MM.1S (cell line): ENCODE data around the gene TOLLIP.

ENCODE experiments used
- DNase-seq: peaks from one replicate; pipeline ENCODE4 v3.0.0-alpha.2; 2015
- H2AFZ ChIP-seq: fragments of 300-600 bp; sonication (generic); 2 replicates; pipeline ENCODE4 v1.6.0; 2016; ENCODE audit warnings: antibody characterized with exemption, low read length
- H3F3A ChIP-seq: fragments of 300-600 bp; sonication (generic); 2 replicates; pipeline ENCODE4 v1.6.1; 2016; ENCODE audit warnings: mild to moderate bottlenecking, antibody characterized with exemption, low read length, moderate library complexity, mixed read lengths; ENCODE audit not compliant: insufficient read depth
- H3K27ac ChIP-seq: fragments of 300-600 bp; sonication (generic); 2 replicates; pipeline ENCODE4 v1.5.1; 2016; ENCODE audit warnings: mild to moderate bottlenecking, low read length
- H3K27me3 ChIP-seq: fragments of 300-600 bp; sonication (generic); replicated peaks from 2 replicates; pipeline ENCODE4 v1.6.0; 2016; ENCODE audit warnings: low read length; ENCODE audit not compliant: insufficient read depth
- H3K36me3 ChIP-seq: fragments of 300-600 bp; sonication (generic); replicated peaks from 2 replicates; pipeline ENCODE4 v1.6.1; 2016; ENCODE audit warnings: mild to moderate bottlenecking, low read length, mixed read lengths; ENCODE audit not compliant: insufficient read depth
- H3K4me1 ChIP-seq: fragments of 300-600 bp; sonication (generic); 2 replicates; pipeline ENCODE4 v1.6.1; 2016; ENCODE audit warnings: low read length, mixed read lengths
- H3K4me2 ChIP-seq: fragments of 300-600 bp; sonication (generic); 2 replicates; pipeline ENCODE4 v1.6.0; 2016; ENCODE audit warnings: low read depth, low read length
- H3K4me3 ChIP-seq: fragments of 300-600 bp; sonication (generic); 2 replicates; pipeline ENCODE4 v1.5.1; 2016; ENCODE audit warnings: low read length, mixed read lengths
- H3K79me2 ChIP-seq: fragments of 300-600 bp; sonication (generic); 2 replicates; pipeline ENCODE4 v1.6.1; 2016; ENCODE audit warnings: mixed run types, low read length, mixed read lengths
- H3K9ac ChIP-seq: fragments of 300-600 bp; sonication (generic); 2 replicates; pipeline ENCODE4 v1.6.1; 2016; ENCODE audit warnings: low read length, mixed read lengths
- H3K9me2 ChIP-seq: fragments of 300-600 bp; sonication (generic); replicated peaks from 2 replicates; pipeline ENCODE4 v1.6.1; 2016; ENCODE audit warnings: mild to moderate bottlenecking, low read length, mixed read lengths; ENCODE audit not compliant: insufficient read depth
- H3K9me3 ChIP-seq: fragments of 300-600 bp; sonication (generic); replicated peaks from 2 replicates; pipeline ENCODE4 v1.6.1; 2016; ENCODE audit warnings: mild to moderate bottlenecking, low read length, mixed read lengths; ENCODE audit not compliant: insufficient read depth
- H4K20me1 ChIP-seq: fragments of 300-600 bp; sonication (generic); 2 replicates; pipeline ENCODE4 v1.6.1; 2016; ENCODE audit warnings: mild to moderate bottlenecking, low read length, moderate library complexity, mixed read lengths; ENCODE audit not compliant: insufficient read depth
- CTCF ChIP-seq: fragments of 300-600 bp; sonication (generic); IDR thresholded peaks from 2 replicates; pipeline ENCODE4 v1.5.1; 2016; ENCODE audit warnings: antibody characterized with exemption, low read length, mixed read lengths
- EZH2 ChIP-seq: fragments of 300-600 bp; sonication (generic); optimal IDR thresholded peaks from 2 replicates; pipeline ENCODE3; 2017; ENCODE audit warnings: low read depth, mild to moderate bottlenecking, antibody characterized with exemption, low read length, mixed read lengths
- EZH2phosphoT487 ChIP-seq: fragments of 300-600 bp; sonication (generic); IDR thresholded peaks from 2 replicates; pipeline ENCODE4 v1.6.1; 2018; ENCODE audit warnings: antibody characterized with exemption, low read length

The TOLLIP gene

GRCh38 chr11:1225386-1226225 is 83.8 kb downstream of the TOLLIP start:
- H3K27me3 ChIP-seq = peaks cover 64% of the 10 kb centered on the region
- H3K4me1 ChIP-seq = no peaks in the 10 kb centered on the region
- H3K27ac ChIP-seq = no peak overlapping the region
- no peak overlapping the region for H3K4me2 ChIP-seq
- no peak overlapping the region for H3K4me3 ChIP-seq
- no peaks in the 10 kb centered on the region for H3F3A ChIP-seq
- TF ChIP-seq EZH2 (no peak), EZH2phosphoT487 (no peak), CTCF (no peak)
- H3K9ac ChIP-seq = no peak overlapping the region
- no peaks in the 10 kb centered on the region for H3K9me2 ChIP-seq
- no peak overlapping the region for H2AFZ ChIP-seq
- DNase-seq = no peak
- H3K79me2 ChIP-seq = no peaks in the 10 kb centered on the region
- no peaks in the 10 kb centered on the region for H3K9me3 ChIP-seq
- H3K36me3 ChIP-seq = no peaks in the 10 kb centered on the region
- H4K20me1 ChIP-seq = no peaks in the 10 kb centered on the region

- H3K36me3 ChIP-seq = no peaks in the 10 kb centered on the region
- no peak overlapping the region for H3K9ac ChIP-seq
- H3K27ac ChIP-seq = no peak overlapping the region
- H3K27me3 ChIP-seq = peaks cover 64% of the 10 kb centered on the region
- no peak for DNase-seq
- H3K4me2 ChIP-seq = no peak overlapping the region
- H3K9me3 ChIP-seq = no peaks in the 10 kb centered on the region
- no peaks in the 10 kb centered on the region for H3K4me1 ChIP-seq
- TF ChIP-seq CTCF (no peak), EZH2phosphoT487 (no peak), EZH2 (no peak)
- no peak overlapping the region for H2AFZ ChIP-seq
- no peaks in the 10 kb centered on the region for H3K9me2 ChIP-seq
- H3K79me2 ChIP-seq = no peaks in the 10 kb centered on the region
- H4K20me1 ChIP-seq = no peaks in the 10 kb centered on the region
- H3K4me3 ChIP-seq = no peak overlapping the region
- no peaks in the 10 kb centered on the region for H3F3A ChIP-seq
Observed at GRCh38 chr11:1224491-1225385, 84.7 kb downstream of the TOLLIP start.
